ENCODE measurements around the gene ERFL. TPM values are rescaled to one million over a fixed set of nuclear protein-coding genes. Genes with fewer than 3 reads are reported as not detected.

ERFL gene
- total RNA-seq, 1 experiment from 2014 or later, result 3.8 TPM

- Histone ChIP-seq H3K4me1 (ENCODE audit: low read length) (peaks cover 22% of the 10 kb centered on the region), H3K9me2 (replicated peaks; ENCODE audit: insufficient read depth, low read length) (no peaks in the 10 kb centered on the region), H4K20me1 (ENCODE audit: insufficient read depth, low read depth, low read length) (no peaks in the 10 kb centered on the region), H3K9ac (ENCODE audit: low read length) (0 out of 2 replicates have a peak overlapping the region, but pooled peaks have one; percentile 17), H3K36me3 (ENCODE audit: insufficient read depth, low read length) (no peaks in the 10 kb centered on the region; the same call in 1 of the 2 replicates), H2AFZ (ENCODE audit: low read length) (no peak overlapping the region), H3K4me2 (ENCODE audit: low read depth, low read length, poor library complexity, severe bottlenecking) (peak overlapping the region; percentile 3), H3K27me3 (ENCODE audit: low read length) (no peaks in the 10 kb centered on the region), H3K79me2 (ENCODE audit: low read length) (no peaks in the 10 kb centered on the region), H3K9me3 (ENCODE audit: low read length) (no peaks in the 10 kb centered on the region), H3K4me3 (ENCODE audit: low read length) (no peak overlapping the region), H3K27ac (ENCODE audit: low read length) (no peak overlapping the region)
- DNase-seq, result peak; percentile 96
These were observed 23.5 kb upstream of the ERFL start for GRCh38 chr19:41951686-41952172.

GRCh38 chr19:41947091-41947490, 18.8 kb upstream of the ERFL start:
- Histone ChIP-seq H3K9me3 (ENCODE audit: low read length) (no peaks in the 10 kb centered on the region), H3K9ac (ENCODE audit: low read length) (peak overlapping the region; percentile 50), H3K27ac (ENCODE audit: low read length) (peak overlapping the region; percentile 98), H3K27me3 (ENCODE audit: low read length) (no peaks in the 10 kb centered on the region), H3K9me2 (replicated peaks; ENCODE audit: insufficient read depth, low read length) (no peaks in the 10 kb centered on the region), H3K79me2 (ENCODE audit: low read length) (no peaks in the 10 kb centered on the region), H3K4me2 (ENCODE audit: low read depth, low read length, poor library complexity, severe bottlenecking) (no peak overlapping the region), H3K4me1 (ENCODE audit: low read length) (peaks cover 62% of the 10 kb centered on the region), H3K36me3 (ENCODE audit: insufficient read depth, low read length) (no peaks in the 10 kb centered on the region), H4K20me1 (ENCODE audit: insufficient read depth, low read depth, low read length) (no peaks in the 10 kb centered on the region), H3K4me3 (ENCODE audit: low read length) (no peak overlapping the region), H2AFZ (ENCODE audit: low read length) (no peak overlapping the region)
- DNase-seq, result no peak

GRCh38 chr19:41945135-41945766, 17.0 kb upstream of the ERFL start:
- Histone ChIP-seq H3K9ac (ENCODE audit: low read length) (peak overlapping the region; percentile 73), H3K36me3 (ENCODE audit: insufficient read depth, low read length) (no peaks in the 10 kb centered on the region), H3K4me1 (ENCODE audit: low read length) (peaks cover 75% of the 10 kb centered on the region), H3K27me3 (ENCODE audit: low read length) (no peaks in the 10 kb centered on the region), H3K9me3 (ENCODE audit: low read length) (no peaks in the 10 kb centered on the region), H3K4me3 (ENCODE audit: low read length) (peak overlapping the region; percentile 40; the same call in 1 of the 2 replicates), H4K20me1 (ENCODE audit: insufficient read depth, low read depth, low read length) (no peaks in the 10 kb centered on the region), H3K9me2 (replicated peaks; ENCODE audit: insufficient read depth, low read length) (no peaks in the 10 kb centered on the region), H3K4me2 (ENCODE audit: low read depth, low read length, poor library complexity, severe bottlenecking) (peak overlapping the region; percentile 67), H3K79me2 (ENCODE audit: low read length) (no peaks in the 10 kb centered on the region), H2AFZ (ENCODE audit: low read length) (no peak overlapping the region), H3K27ac (ENCODE audit: low read length) (peak overlapping the region; percentile 98)
- peak; percentile 97 for DNase-seq

- peak overlapping the region; percentile 73 for H3K9ac ChIP-seq (ENCODE audit: low read length)
- H3K27me3 ChIP-seq (ENCODE audit: low read length), result no peaks in the 10 kb centered on the region
- H3K4me2 ChIP-seq (ENCODE audit: low read depth, low read length, poor library complexity, severe bottlenecking), result peak overlapping the region; percentile 67
These were observed 16.1 kb upstream of the ERFL start for GRCh38 chr19:41944336-41944735.

DNA sequence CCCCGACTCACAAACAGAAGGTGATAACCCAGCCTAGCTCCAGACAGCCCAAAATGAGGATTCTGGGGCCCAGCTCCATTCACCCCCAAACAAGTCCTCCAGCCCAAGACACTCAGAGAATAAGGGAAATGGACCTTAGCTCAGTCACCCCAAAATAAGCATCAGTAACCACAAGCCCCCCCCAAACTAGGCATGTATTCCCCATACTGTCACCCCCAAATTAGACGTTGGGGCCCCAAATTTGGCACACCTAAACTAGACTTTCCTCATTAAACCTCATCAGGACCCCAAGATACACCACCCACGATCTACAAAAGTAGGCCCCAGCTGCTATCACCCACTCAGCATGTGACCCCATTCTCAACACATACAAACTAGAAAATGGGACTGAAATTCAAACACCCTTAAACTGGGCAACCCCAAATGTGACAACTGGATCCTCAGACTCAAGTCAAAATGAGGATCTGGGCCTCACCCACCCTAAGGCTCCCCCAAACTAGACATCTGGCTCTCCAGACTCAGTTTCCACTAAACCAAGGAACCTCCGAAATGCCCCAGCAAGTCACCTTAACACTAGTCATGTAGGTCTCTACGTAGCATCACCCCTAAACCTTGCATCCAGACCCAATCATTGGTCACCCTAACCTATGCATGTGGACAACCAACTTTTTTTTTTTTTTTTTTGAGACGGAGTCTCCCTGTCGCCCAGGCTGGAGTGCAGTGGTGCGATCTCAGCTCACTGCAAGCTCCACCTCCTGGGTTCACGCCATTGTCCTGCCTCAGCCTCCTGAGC, 13.4 kb upstream of the ERFL start:
- Histone ChIP-seq H4K20me1 (ENCODE audit: insufficient read depth, low read depth, low read length) (no peaks in the 10 kb centered on the region), H2AFZ (ENCODE audit: low read length) (no peak overlapping the region; the same call in 1 of the 2 replicates), H3K79me2 (ENCODE audit: low read length) (no peaks in the 10 kb centered on the region), H3K9me2 (replicated peaks; ENCODE audit: insufficient read depth, low read length) (no peaks in the 10 kb centered on the region), H3K27me3 (ENCODE audit: low read length) (no peaks in the 10 kb centered on the region), H3K4me1 (ENCODE audit: low read length) (peaks cover 79% of the 10 kb centered on the region), H3K4me3 (ENCODE audit: low read length) (peak overlapping the region; percentile 86; the same call in 1 of the 2 replicates), H3K27ac (ENCODE audit: low read length) (peak overlapping the region; percentile 95), H3K36me3 (ENCODE audit: insufficient read depth, low read length) (no peaks in the 10 kb centered on the region), H3K9me3 (ENCODE audit: low read length) (no peaks in the 10 kb centered on the region), H3K4me2 (ENCODE audit: low read depth, low read length, poor library complexity, severe bottlenecking) (peak overlapping the region; percentile 93), H3K9ac (ENCODE audit: low read length) (peak overlapping the region; percentile 99)
- DNase-seq, result peak; percentile 67

More at GRCh38 chr19:41944336-41944735, 16.1 kb upstream of the ERFL start:
- DNase-seq, result peak; percentile 85
- Histone ChIP-seq H3K27ac (ENCODE audit: low read length) (peak overlapping the region; percentile 98), H4K20me1 (ENCODE audit: insufficient read depth, low read depth, low read length) (no peaks in the 10 kb centered on the region), H3K36me3 (ENCODE audit: insufficient read depth, low read length) (no peaks in the 10 kb centered on the region), H3K4me1 (ENCODE audit: low read length) (peaks cover 81% of the 10 kb centered on the region), H3K9me3 (ENCODE audit: low read length) (no peaks in the 10 kb centered on the region), H2AFZ (ENCODE audit: low read length) (no peak overlapping the region), H3K4me3 (ENCODE audit: low read length) (peak overlapping the region; percentile 40), H3K9me2 (replicated peaks; ENCODE audit: insufficient read depth, low read length) (no peaks in the 10 kb centered on the region), H3K79me2 (ENCODE audit: low read length) (no peaks in the 10 kb centered on the region)

- peak overlapping the region; percentile 99 for H3K9ac ChIP-seq (ENCODE audit: low read length)
- H3K27ac ChIP-seq (ENCODE audit: low read length), result peak overlapping the region; percentile 95
- DNase-seq, result no peak
- H3K4me2 ChIP-seq (ENCODE audit: low read depth, low read length, poor library complexity, severe bottlenecking), result peak overlapping the region; percentile 93
- H3K9me3 ChIP-seq (ENCODE audit: low read length), result no peaks in the 10 kb centered on the region
- H4K20me1 ChIP-seq (ENCODE audit: insufficient read depth, low read depth, low read length), result no peaks in the 10 kb centered on the region
- no peaks in the 10 kb centered on the region for H3K27me3 ChIP-seq (ENCODE audit: low read length)
- peaks cover 79% of the 10 kb centered on the region for H3K4me1 ChIP-seq (ENCODE audit: low read length)
- peak overlapping the region; percentile 86 for H3K4me3 ChIP-seq (ENCODE audit: low read length)
- H3K79me2 ChIP-seq (ENCODE audit: low read length), result no peaks in the 10 kb centered on the region
- no peaks in the 10 kb centered on the region for H3K9me2 ChIP-seq (replicated peaks; ENCODE audit: insufficient read depth, low read length)
- no peaks in the 10 kb centered on the region for H3K36me3 ChIP-seq (ENCODE audit: insufficient read depth, low read length)
- H2AFZ ChIP-seq (ENCODE audit: low read length), result peak overlapping the region; percentile 52; the same call in 1 of the 2 replicates
These were observed 12.6 kb upstream of the ERFL start for GRCh38 chr19:41940731-41941409.

DNA sequence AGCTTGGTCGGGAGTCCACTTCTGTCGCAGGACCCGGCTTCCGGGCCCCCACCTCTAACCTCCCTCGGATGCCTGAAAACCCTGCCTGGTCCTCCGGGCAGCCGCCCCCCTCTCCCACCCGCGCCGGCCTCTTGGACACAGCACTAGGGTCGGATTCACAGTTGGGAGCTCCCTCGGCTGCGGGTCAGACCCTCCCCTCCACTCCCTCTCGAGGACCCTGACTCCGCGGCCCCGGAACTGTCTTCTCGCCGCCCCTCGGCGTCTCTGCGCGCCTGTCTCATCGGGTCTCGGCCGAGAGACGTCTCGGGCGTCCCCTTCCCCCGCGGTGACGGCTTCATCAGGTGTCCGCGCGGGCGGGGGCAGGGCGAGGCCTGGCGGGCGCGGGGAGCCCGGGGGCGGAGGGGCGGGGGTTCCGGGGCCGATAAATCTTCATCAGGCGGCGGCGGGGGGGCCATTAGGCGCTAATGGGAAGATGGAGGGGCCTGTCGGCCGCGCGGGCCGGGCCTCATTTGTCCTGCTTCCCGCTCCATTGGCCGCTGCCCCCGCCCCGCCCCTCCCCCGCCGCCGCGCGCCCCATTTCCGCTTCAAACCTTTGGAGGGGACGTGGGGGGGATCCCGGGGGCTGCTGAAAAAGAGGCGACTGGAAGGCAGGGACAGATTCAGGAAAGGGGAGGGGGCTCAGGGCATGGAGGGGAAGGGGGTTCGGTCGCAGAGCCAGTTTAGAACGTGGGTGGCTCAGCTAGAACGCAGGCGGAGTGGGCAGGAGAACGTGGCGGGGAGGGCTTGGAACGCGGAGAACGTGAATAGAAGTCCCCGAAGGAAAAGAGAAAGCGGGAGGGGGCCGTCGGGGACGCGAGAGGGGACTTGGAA, 11.8 kb upstream of the ERFL start:
- peaks cover 76% of the 10 kb centered on the region for H3K4me1 ChIP-seq (ENCODE audit: low read length)
- peak; percentile 89 for DNase-seq
- peak overlapping the region; percentile 98 for H3K4me2 ChIP-seq (ENCODE audit: low read depth, low read length, poor library complexity, severe bottlenecking)
- no peaks in the 10 kb centered on the region for H3K27me3 ChIP-seq (ENCODE audit: low read length)
- H3K36me3 ChIP-seq (ENCODE audit: insufficient read depth, low read length), result no peaks in the 10 kb centered on the region
- H3K4me3 ChIP-seq (ENCODE audit: low read length), result peak overlapping the region; percentile 86
- no peaks in the 10 kb centered on the region for H3K9me2 ChIP-seq (replicated peaks; ENCODE audit: insufficient read depth, low read length)
- H3K79me2 ChIP-seq (ENCODE audit: low read length), result no peaks in the 10 kb centered on the region
- no peaks in the 10 kb centered on the region for H3K9me3 ChIP-seq (ENCODE audit: low read length)
- no peaks in the 10 kb centered on the region for H4K20me1 ChIP-seq (ENCODE audit: insufficient read depth, low read depth, low read length)
- peak overlapping the region; percentile 95 for H3K27ac ChIP-seq (ENCODE audit: low read length)
- peak overlapping the region; percentile 99 for H3K9ac ChIP-seq (ENCODE audit: low read length)
- 0 out of 2 replicates have a peak overlapping the region, but pooled peaks have one; percentile 52 for H2AFZ ChIP-seq (ENCODE audit: low read length)

All from Karpas-422 (cell line).